COLO668 (cell line): ENCODE results near the gene CLCNKB.
A peak's percentile ranks its signal among the peaks of the same experiment; 100 is the strongest.
"Not testable (repeated sequence)": the region's sequence is repeated elsewhere in the genome, so short reads cannot be mapped to it uniquely, and the experiment has no call there.

Experiments used
- DNase-seq: peaks from one replicate; lab custom pipeline; 2025; ENCODE audit not compliant: unreplicated experiment; lab: John Stamatoyannopoulos, UW

CLCNKB gene

GRCh38 chr1:16043521-16043920, at the start of gene CLCNKB:
Gene CLCNKB, plus strand, starts transcription at chr1:16043782. Its CDS starts 711 bp downstream, at chr1:16044493.
- DNase-seq = peak; percentile 63

DNA sequence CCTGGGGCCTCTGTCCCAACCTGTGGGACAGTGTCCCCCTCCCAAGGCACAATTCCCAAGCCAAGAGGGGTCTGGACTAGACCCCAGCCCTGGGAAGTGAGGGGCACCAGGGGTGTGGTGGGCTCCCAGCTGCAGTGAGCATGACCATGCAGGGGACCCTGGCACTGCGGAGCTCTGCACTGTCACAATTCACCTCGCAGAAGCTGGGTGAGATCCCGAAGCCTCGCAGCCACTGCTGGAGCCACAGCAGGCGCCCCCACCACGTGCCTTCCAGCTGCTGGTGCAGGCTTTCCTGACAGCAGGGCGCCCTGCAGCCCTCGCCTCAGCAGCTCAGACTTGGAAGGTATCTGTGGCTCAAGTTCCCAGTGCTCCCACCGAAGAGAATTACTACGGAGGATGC, 49.5 kb upstream of the CLCNKB start:
- DNase-seq = no peak

DNA sequence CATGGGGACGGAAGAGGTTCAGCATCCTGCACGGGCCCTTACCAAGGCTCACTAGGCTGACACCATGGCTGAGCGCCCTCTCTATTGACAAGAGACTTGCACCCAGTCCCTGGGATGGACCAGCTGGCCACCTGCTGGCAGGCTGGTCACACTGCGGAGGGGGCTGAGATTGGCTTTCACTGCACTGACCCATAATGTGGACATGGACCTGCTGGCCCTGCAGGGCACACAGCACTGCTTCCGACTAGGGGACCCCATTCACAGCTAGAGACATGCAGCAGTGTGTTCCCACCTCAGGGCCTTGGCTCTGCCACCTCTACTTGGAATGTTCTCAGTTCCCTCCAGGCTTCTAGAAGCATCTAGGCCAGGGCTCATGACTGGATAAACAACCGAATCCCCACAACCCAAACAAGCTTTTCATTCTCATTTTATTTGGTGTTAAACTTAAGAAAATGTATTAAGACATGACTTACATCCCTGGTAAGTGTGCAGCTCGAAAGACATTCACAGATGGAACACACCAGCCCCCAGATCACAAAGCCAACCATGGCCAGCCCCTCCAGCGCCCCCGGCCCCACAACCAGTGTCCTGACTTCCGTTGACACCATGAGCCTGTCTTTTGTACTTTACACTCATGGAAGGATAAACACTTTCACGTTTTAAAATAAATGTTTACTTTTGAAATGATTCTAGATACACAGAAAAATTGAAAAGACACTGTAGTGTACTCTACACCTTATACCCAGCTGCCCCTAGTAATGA, 48.8 kb upstream of the CLCNKB start:
- peak; percentile 45 for DNase-seq

GRCh38 chr1:15997076-15997585, 46.5 kb upstream of the CLCNKB start:
- no peak for DNase-seq

- no peak for DNase-seq
Observed at GRCh38 chr1:15997637-15998280, 45.8 kb upstream of the CLCNKB start.

- no peak for DNase-seq
Observed at GRCh38 chr1:15998929-15999328, 44.7 kb upstream of the CLCNKB start.

DNA sequence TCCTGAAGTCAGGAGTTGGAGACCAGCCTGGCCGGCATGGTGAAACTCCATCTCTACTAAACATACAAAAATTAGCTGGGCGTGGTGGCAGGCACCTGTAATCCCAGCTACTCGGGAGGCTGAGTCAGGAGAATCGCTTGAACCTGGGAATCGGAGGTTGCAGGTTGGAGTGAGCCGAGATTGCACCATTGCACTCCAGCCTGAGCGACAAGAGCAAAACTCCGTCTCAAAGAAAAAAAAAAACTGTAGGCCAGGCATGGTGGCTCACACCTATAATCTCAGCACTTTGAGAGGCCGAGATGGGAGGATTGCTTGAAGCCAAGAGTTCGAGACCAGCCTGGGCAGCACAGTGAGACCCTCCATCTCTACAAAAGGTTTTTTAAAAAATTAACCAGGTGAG, 42.3 kb upstream of the CLCNKB start:
- DNase-seq = not testable (repeated sequence)

- no peak for DNase-seq
Observed at GRCh38 chr1:16005597-16005996, 38.0 kb upstream of the CLCNKB start.

- no peak for DNase-seq
Observed at GRCh38 chr1:16006010-16006409, 37.6 kb upstream of the CLCNKB start.

- DNase-seq = no peak
Observed at GRCh38 chr1:16006552-16007485, 36.8 kb upstream of the CLCNKB start.

DNA sequence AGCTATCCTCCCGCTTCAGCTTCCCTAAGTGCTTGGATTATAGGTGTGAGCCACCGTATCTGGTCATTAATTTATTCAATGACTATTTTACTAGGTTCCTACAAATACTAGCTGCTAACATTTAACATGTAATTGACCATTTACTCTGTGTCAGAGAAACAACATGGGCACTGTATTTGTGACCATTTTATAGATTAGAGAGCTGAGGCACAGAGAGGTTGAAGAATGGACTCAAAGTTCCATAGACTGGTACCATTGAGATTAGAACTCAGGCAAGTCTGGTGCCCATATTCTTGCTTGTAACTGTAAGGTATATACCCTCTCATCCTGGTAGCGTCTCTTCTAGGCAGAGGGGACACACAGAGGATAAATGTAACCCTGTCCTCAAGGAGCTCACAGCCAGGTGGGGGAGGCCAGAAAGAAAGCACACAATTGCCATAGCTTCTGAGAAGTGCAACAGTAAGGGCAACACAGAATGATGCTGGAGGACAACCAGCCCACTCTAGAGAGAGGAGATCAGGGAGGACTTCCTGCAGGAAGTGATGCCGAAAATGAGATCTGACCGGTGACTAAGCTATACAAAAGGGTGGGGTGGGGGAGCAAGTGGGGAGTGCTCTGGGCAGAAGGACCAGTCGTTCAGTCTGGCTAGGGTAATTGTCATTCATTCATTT, 35.8 kb upstream of the CLCNKB start:
- no peak for DNase-seq

DNA sequence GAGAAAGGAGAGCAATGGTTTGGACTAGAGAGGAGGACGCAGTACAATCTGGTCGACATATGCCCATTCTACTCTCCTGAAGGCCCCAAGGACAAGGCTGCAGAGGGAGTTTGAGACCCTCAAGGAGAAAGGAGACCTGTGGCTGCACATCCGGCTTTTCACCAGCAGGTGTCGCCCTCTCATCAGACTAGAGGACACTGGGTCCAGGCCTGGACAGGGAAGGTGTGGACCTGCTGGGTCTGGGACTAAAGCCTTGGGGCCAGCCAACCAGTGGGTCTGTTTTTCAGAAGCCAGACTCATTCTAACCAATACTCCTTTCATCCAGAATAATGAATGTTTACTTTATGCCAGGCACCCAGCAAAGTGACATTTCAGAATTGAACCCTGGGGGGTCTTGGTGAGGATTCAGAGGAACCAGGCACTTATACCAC, 34.5 kb upstream of the CLCNKB start:
- DNase-seq = peak; percentile 81

- DNase-seq = no peak
Observed at GRCh38 chr1:16009678-16010077, 33.9 kb upstream of the CLCNKB start.

- no peak for DNase-seq
Observed at GRCh38 chr1:16010837-16011236, 32.7 kb upstream of the CLCNKB start.

- no peak for DNase-seq
Observed at GRCh38 chr1:16011936-16012589, 31.5 kb upstream of the CLCNKB start.

GRCh38 chr1:16012590-16013219, 30.9 kb upstream of the CLCNKB start:
- DNase-seq = peak; percentile 29

DNA sequence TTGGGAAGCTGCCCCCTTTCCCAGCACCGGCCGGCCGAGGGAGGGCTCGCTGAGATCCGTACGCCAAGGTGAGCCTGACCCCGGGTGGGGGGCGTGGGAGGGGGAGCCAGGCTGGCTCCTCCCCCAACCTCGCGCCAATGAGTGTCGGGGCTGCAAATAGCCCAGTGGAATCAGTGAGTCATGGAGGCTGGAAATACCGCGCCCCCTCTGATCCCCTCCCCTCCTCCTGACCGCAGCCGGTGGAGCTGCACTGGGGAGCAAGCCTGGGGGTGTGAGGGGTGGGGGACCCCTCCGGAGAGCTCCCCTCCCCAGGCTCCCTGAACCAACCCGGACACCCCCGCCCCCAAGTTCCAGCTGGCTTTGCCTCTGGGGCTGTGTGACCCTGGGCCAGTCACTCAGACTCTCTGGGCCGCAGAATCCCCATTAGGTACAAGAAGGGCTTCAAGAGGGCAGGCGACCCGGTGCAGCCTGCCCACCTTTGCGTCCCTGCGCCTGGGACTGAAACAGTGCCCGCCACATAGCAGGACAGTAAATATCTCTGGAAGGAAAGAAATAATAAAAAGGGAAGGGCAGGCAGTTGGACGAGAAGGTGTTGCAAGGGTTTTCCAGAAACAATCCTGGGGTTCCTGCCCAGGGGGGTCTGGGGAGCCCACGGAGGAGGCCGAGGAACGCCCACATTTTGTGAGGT, 30.2 kb upstream of the CLCNKB start:
- DNase-seq = no peak

DNA sequence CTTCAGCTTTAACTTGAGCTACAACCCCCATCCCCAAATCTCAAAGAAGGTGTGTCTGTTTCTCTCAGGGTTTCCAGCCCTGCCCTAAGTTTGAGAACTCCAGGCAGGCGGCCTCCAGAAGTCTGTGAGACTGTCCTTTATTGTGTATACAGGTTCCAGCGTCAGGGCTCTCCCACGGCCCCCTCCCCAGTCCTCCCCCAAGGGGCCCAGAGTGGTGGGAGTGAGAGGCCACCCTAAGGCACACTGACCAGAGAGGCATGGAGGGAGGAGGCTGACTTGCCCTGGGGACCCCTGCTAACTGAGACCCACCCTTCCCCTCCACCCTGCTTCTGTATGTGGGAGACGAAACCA, 29.7 kb upstream of the CLCNKB start:
- DNase-seq = no peak
